Osteoblast (primary cell): ENCODE data around the gene GNAI3. TPM values are rescaled to one million over a fixed set of nuclear protein-coding genes. Genes with fewer than 3 reads are reported as not detected.

Experiments used
- DNase-seq: peaks from one replicate; pipeline ENCODE4 v3.0.0; 2011; ENCODE audit warnings: low spot score, mixed read lengths; ENCODE audit not compliant: insufficient read length; ENCODE audit errors: missing footprints
- H2AFZ ChIP-seq: 2 replicates; pipeline ENCODE4 v1.6.0; 2011; ENCODE audit warnings: mild to moderate bottlenecking, low read length
- H3K27ac ChIP-seq: 2 replicates; pipeline ENCODE4 v1.5.1; 2011; ENCODE audit warnings: mild to moderate bottlenecking, low read depth, low read length, moderate library complexity
- H3K27me3 ChIP-seq: 2 replicates; pipeline ENCODE4 v1.6.0; 2012; ENCODE audit warnings: mild to moderate bottlenecking, control low read depth, inconsistent platforms, low read length, moderate library complexity; ENCODE audit not compliant: insufficient read depth
- H3K36me3 ChIP-seq: 2 replicates; pipeline ENCODE4 v1.5.1; 2011; ENCODE audit warnings: mild to moderate bottlenecking, low read length, control low read depth, moderate library complexity; ENCODE audit not compliant: insufficient read depth
- H3K4me1 ChIP-seq: 2 replicates; pipeline ENCODE4 v1.5.1; 2011; ENCODE audit warnings: mild to moderate bottlenecking, low read length, control low read depth, moderate library complexity; ENCODE audit not compliant: insufficient read depth
- H3K4me2 ChIP-seq: 2 replicates; pipeline ENCODE4 v1.6.0; 2011; ENCODE audit warnings: mild to moderate bottlenecking, low read length; ENCODE audit not compliant: insufficient read depth
- H3K4me3 ChIP-seq: fragments of 200-600 bp; sonication (generic); 3 replicates; pipeline ENCODE4 v1.5.1; 2012; ENCODE audit warnings: mild to moderate bottlenecking, low read length, inconsistent platforms; ENCODE audit not compliant: insufficient read depth
- H3K79me2 ChIP-seq: 2 replicates; pipeline ENCODE4 v1.6.0; 2012; ENCODE audit warnings: mild to moderate bottlenecking, low read length, control low read depth, inconsistent platforms; ENCODE audit not compliant: insufficient read depth
- H3K9me3 ChIP-seq: 2 replicates; pipeline ENCODE4 v1.5.1; 2011; ENCODE audit warnings: low read depth, low read length, control low read depth
- H4K20me1 ChIP-seq: 2 replicates; pipeline ENCODE4 v1.6.0; 2012; ENCODE audit warnings: mild to moderate bottlenecking, low read length, control low read depth; ENCODE audit not compliant: insufficient read depth
- CTCF ChIP-seq: IDR thresholded peaks from 2 replicates; pipeline ENCODE4 v1.5.1; 2011; ENCODE audit warnings: mild to moderate bottlenecking, low read depth, low read length, moderate library complexity; ENCODE audit errors: extremely low read depth
- total RNA-seq: library from RNA; depleted of rRNA; stranded (reverse); fragments of >200 nt; gene quantifications from 2 replicates; pipeline ENCODE4 v1.2.3, GENCODE V29; 2012

The GNAI3 gene
- total RNA-seq, 1 donor = 14.1 TPM

- no peak for DNase-seq
- Histone ChIP-seq H3K9me3 (no peaks in the 10 kb centered on the region), H4K20me1 (peaks cover 12% of the 10 kb centered on the region), H3K4me3 (no peak overlapping the region), H3K79me2 (no peaks in the 10 kb centered on the region), H3K4me1 (peaks cover 12% of the 10 kb centered on the region), H3K27ac (no peak overlapping the region), H3K4me2 (no peak overlapping the region), H3K27me3 (no peaks in the 10 kb centered on the region), H2AFZ (no peak overlapping the region), H3K36me3 (peaks cover 34% of the 10 kb centered on the region)
- TF ChIP-seq CTCF = no peak
Observed at GRCh38 chr1:109634292-109634691, 85.9 kb downstream of the GNAI3 start.

GRCh38 chr1:109634771-109635750 lies 86.6 kb downstream of the GNAI3 start:
- no peaks in the 10 kb centered on the region for H3K27me3 ChIP-seq
- no peak for DNase-seq
- no peak overlapping the region for H3K4me3 ChIP-seq
- no peak overlapping the region for H3K4me2 ChIP-seq
- H3K79me2 ChIP-seq = no peaks in the 10 kb centered on the region
- H3K4me1 ChIP-seq = peaks cover 12% of the 10 kb centered on the region
- no peak overlapping the region for H2AFZ ChIP-seq
- TF ChIP-seq CTCF = no peak
- H3K27ac ChIP-seq = no peak overlapping the region
- H3K36me3 ChIP-seq = peaks cover 26% of the 10 kb centered on the region
- no peaks in the 10 kb centered on the region for H3K9me3 ChIP-seq
- peaks cover 7% of the 10 kb centered on the region for H4K20me1 ChIP-seq

DNA sequence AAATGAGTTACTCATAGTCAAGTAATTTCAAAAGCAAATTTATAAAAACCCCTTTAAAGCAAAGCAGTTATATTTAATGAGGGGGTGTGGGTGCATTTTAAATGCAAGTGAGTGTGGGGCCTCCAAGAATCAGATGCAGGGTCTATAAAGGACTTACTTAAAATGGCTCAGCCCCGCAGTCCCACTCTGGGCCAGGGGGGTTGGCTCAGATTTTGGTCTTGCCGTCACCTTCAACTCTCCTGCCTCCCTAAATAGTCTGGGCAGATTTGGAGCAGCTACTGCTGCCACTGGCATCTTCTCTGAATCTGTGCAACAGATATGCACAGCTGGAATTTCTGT lies 87.4 kb downstream of the GNAI3 start:
- Histone ChIP-seq H2AFZ (no peak overlapping the region), H3K9me3 (no peaks in the 10 kb centered on the region), H4K20me1 (peaks cover 7% of the 10 kb centered on the region), H3K4me3 (no peak overlapping the region), H3K4me2 (peak overlapping the region; percentile 2), H3K36me3 (peaks cover 22% of the 10 kb centered on the region), H3K27me3 (no peaks in the 10 kb centered on the region), H3K79me2 (no peaks in the 10 kb centered on the region), H3K4me1 (peaks cover 12% of the 10 kb centered on the region), H3K27ac (peak overlapping the region; percentile 18)
- no peak for DNase-seq
- TF ChIP-seq CTCF = no peak

GRCh38 chr1:109636201-109636952 lies 88.0 kb downstream of the GNAI3 start:
- Histone ChIP-seq H3K27me3 (no peaks in the 10 kb centered on the region), H3K27ac (peak overlapping the region; percentile 18), H3K79me2 (no peaks in the 10 kb centered on the region), H3K9me3 (no peaks in the 10 kb centered on the region), H3K4me3 (no peak overlapping the region), H3K4me2 (peak overlapping the region; percentile 49), H3K36me3 (peaks cover 16% of the 10 kb centered on the region), H4K20me1 (peaks cover 5% of the 10 kb centered on the region), H3K4me1 (peaks cover 12% of the 10 kb centered on the region), H2AFZ (no peak overlapping the region)
- TF ChIP-seq CTCF = no peak
- peak; percentile 93 for DNase-seq
